HT1080 (cell line): ENCODE data around the gene IQSEC2. TPM values are rescaled to one million over a fixed set of nuclear protein-coding genes. Genes with fewer than 3 reads are reported as not detected.

Experiments used
- DNase-seq: peaks from one replicate; pipeline ENCODE4 v3.0.0-alpha.2; 2015; ENCODE audit warnings: low read depth
- total RNA-seq: library from RNA; depleted of rRNA; stranded (reverse); fragments of >200 nt; shearing (Covaris generic); gene quantifications from 2 replicates; pipeline ENCODE4 v1.2.3, GENCODE V29; 2014

Gene IQSEC2
- total RNA-seq, 1 experiment from 2014 or later, result 9.8 TPM

GRCh38 chrX:53272808-53273337 lies 8.5 kb downstream of the IQSEC2 start:
- DNase-seq, result no peak

GRCh38 chrX:53269536-53270107 lies 11.8 kb downstream of the IQSEC2 start:
- DNase-seq, result no peak

- DNase-seq, result no peak
Observed at GRCh38 chrX:53268173-53268572, 13.2 kb downstream of the IQSEC2 start.

- DNase-seq, result no peak
Observed at GRCh38 chrX:53266914-53267313, 14.5 kb downstream of the IQSEC2 start.

GRCh38 chrX:53265771-53266574 lies 15.4 kb downstream of the IQSEC2 start:
- no peak for DNase-seq

GRCh38 chrX:53263597-53264094 lies 17.7 kb downstream of the IQSEC2 start:
- peak; percentile 89 for DNase-seq

GRCh38 chrX:53262918-53263394 lies 18.4 kb downstream of the IQSEC2 start:
- peak; percentile 85 for DNase-seq

GRCh38 chrX:53262189-53262917 lies 19.0 kb downstream of the IQSEC2 start:
- DNase-seq, result no peak

- DNase-seq, result no peak
Observed at GRCh38 chrX:53261355-53261972, 19.9 kb downstream of the IQSEC2 start.

GRCh38 chrX:53260836-53261235 lies 20.5 kb downstream of the IQSEC2 start:
- no peak for DNase-seq

- no peak for DNase-seq
Observed at GRCh38 chrX:53257670-53258423, 23.5 kb downstream of the IQSEC2 start.

GRCh38 chrX:53257166-53257565 lies 24.2 kb downstream of the IQSEC2 start:
- DNase-seq, result no peak

- DNase-seq, result no peak
Observed at GRCh38 chrX:53256446-53257041, 24.8 kb downstream of the IQSEC2 start.

- DNase-seq, result no peak
Observed at GRCh38 chrX:53255738-53256191, 25.6 kb downstream of the IQSEC2 start.

GRCh38 chrX:53254570-53255461 lies 26.6 kb downstream of the IQSEC2 start:
- no peak for DNase-seq

- no peak for DNase-seq
Observed at GRCh38 chrX:53253293-53254020, 27.9 kb downstream of the IQSEC2 start.

- DNase-seq, result no peak
Observed at GRCh38 chrX:53251307-53251706, 30.1 kb downstream of the IQSEC2 start.

GRCh38 chrX:53250556-53250955 lies 30.8 kb downstream of the IQSEC2 start:
- DNase-seq, result no peak
